Measurements from ENCODE around the gene ASB2. TPM values are rescaled to one million over a fixed set of nuclear protein-coding genes. Genes with fewer than 3 reads are reported as not detected.

The ASB2 gene
- total RNA-seq, 1 experiment from 2014 or later: 0.35 TPM

DNA sequence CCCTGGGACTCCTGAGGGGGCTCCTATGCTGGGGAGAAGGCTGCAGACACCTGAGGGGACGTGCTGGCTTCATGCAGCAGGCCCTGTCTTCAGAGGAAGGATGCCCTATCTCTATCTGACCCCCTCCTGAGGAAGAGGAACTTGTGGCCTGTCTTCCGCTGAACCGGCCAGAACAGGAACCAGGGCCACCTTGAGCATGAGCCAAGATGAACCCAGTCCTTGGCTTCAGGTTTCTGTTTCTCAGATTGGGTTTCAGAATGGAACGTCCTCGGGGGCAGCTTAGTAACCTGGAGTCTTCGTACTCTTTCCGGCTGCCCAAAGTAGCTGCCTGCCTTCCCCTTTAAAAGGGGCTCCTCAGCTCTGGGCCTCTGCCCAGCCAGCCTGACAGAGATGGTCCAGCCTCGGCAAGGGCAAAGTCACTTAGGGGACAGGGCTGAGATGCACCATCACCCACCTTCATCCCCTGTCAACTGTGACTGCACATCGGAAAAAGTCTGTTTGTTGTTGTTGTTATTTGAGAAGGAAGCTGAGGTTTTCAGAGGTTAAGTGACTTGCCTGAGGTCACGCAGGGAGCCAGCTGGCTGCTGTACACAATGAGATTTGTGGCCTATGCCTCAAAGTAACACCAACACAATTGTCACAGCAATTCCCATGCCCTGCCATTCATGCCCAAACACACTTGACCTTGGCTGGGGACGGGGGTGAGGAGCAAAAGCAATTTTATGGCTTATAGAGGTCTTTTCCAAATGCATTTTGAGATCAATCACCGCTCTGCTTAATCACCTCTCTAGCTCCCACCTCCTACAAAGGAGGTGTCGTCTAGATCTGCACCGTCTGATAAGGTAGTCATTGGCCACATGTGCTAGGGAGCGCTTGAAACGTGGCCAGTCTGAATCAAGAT, 13.4 kb downstream of the ASB2 start:
- Mint-ChIP-seq H3K4me3 (no peak overlapping the region), H3K4me1 (peaks cover 11 to 16% of the 10 kb centered on the region in 2 experiments), H3K36me3 (ENCODE audit: insufficient read depth in 1 of 3, low read depth in 3 of 3) (no peaks in the 10 kb centered on the region), H3K27me3 (ENCODE audit: low read depth) (no peaks in the 10 kb centered on the region; the same call in 1 of the 2 replicates), H3K27ac (no peak overlapping the region), H3K9me3 (no peaks in the 10 kb centered on the region)
- Histone ChIP-seq H4K91ac (ENCODE audit: insufficient read length, low read depth, low read length) (no peak overlapping the region), H2BK12ac (ENCODE audit: insufficient read length, low read depth, low read length) (no peak overlapping the region), H2AFZ (ENCODE audit: low read length) (no peak overlapping the region), H2AK5ac (ENCODE audit: insufficient read length, low read length) (no peak overlapping the region), H3K9ac (ENCODE audit: extremely low read depth, insufficient read length, low read length) (no peak overlapping the region), H3K4me2 (ENCODE audit: insufficient read depth, insufficient read length, low read length) (no peak overlapping the region), H3K4me1 (ENCODE audit: insufficient read depth, low read length) (no peaks in the 10 kb centered on the region), H2BK15ac (ENCODE audit: low read depth, low read length) (no peak overlapping the region), H3K14ac (ENCODE audit: insufficient read depth, low read length) (no peak overlapping the region), H4K8ac (replicated peaks; ENCODE audit: insufficient read length, low read depth, low read length) (no peak overlapping the region), H3K27me3 (ENCODE audit: insufficient read depth, low read length) (no peaks in the 10 kb centered on the region), H3K18ac (ENCODE audit: insufficient read length, low read depth, low read length) (no peak overlapping the region), H2BK20ac (ENCODE audit: low read depth, low read length, poor library complexity, severe bottlenecking) (no peak overlapping the region), H4K5ac (ENCODE audit: insufficient read length, low read depth, low read length) (no peak overlapping the region), H4K20me1 (ENCODE audit: control insufficient read depth, insufficient read depth, insufficient read length) (peaks cover 2% of the 10 kb centered on the region), H2BK120ac (ENCODE audit: low read depth, low read length, poor library complexity, severe bottlenecking) (no peak overlapping the region), H3K56ac (ENCODE audit: insufficient read length, low read depth, low read length) (no peak overlapping the region), H3K9me3 (ENCODE audit: control insufficient read depth, low read depth, low read length) (no peaks in the 10 kb centered on the region), H3K27ac (ENCODE audit: insufficient read length, low read depth, low read length) (no peak overlapping the region), H3K23ac (ENCODE audit: insufficient read length, low read depth, low read length) (no peak overlapping the region), H3K23me2 (ENCODE audit: insufficient read length, low read depth, low read length, poor library complexity, severe bottlenecking) (no peaks in the 10 kb centered on the region), H3T11ph (ENCODE audit: low read length) (no peak overlapping the region), H2BK5ac (ENCODE audit: insufficient read length, low read length) (no peak overlapping the region), H3K4ac (ENCODE audit: low read depth, low read length) (no peak overlapping the region), H3K79me2 (ENCODE audit: insufficient read depth, low read length) (no peaks in the 10 kb centered on the region), H3K79me1 (ENCODE audit: insufficient read depth, low read depth, low read length, poor library complexity, severe bottlenecking) (no peaks in the 10 kb centered on the region)
- WGBS (ENCODE audit: extremely low coverage, insufficient read length, low lambda C conversion rate): no CpG with 5 or more reads among the region's 16 CpGs
- TF ChIP-seq, protein P1, sequence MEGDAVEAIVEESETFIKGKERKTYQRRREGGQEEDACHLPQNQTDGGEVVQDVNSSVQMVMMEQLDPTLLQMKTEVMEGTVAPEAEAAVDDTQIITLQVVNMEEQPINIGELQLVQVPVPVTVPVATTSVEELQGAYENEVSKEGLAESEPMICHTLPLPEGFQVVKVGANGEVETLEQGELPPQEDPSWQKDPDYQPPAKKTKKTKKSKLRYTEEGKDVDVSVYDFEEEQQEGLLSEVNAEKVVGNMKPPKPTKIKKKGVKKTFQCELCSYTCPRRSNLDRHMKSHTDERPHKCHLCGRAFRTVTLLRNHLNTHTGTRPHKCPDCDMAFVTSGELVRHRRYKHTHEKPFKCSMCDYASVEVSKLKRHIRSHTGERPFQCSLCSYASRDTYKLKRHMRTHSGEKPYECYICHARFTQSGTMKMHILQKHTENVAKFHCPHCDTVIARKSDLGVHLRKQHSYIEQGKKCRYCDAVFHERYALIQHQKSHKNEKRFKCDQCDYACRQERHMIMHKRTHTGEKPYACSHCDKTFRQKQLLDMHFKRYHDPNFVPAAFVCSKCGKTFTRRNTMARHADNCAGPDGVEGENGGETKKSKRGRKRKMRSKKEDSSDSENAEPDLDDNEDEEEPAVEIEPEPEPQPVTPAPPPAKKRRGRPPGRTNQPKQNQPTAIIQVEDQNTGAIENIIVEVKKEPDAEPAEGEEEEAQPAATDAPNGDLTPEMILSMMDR (conservative IDR thresholded peaks at IDR 0.05): no peak
- DNase-seq: no peak
